HepG2 (cell line): ENCODE results near the gene CMTM5. TPM values are rescaled to one million over a fixed set of nuclear protein-coding genes. Genes with fewer than 3 reads are reported as not detected.
A peak's percentile ranks its signal among the peaks of the same experiment; 100 is the strongest.

ENCODE experiments used
- FOXO1 ChIP-seq: sonication (generic); formaldehyde crosslinking; IDR thresholded peaks from 2 replicates; pipeline ENCODE4 v1.4.0; 2020; ENCODE audit warnings: missing genetic modification reagents
- HMG20B ChIP-seq: conservative IDR thresholded peaks from 2 replicates; pipeline ENCODE4 v1.6.1; 2016; ENCODE audit warnings: missing genetic modification reagents, missing compliant biosample characterization
- HOXA9 ChIP-seq: sonication (generic); formaldehyde crosslinking; IDR thresholded peaks from 2 replicates; pipeline ENCODE4 v1.8.1; 2022; ENCODE audit warnings: missing genetic modification reagents, mild to moderate bottlenecking, moderate library complexity, borderline replicate concordance
- KDM4B ChIP-seq: sonication (generic); formaldehyde crosslinking; IDR thresholded peaks from 2 replicates; pipeline ENCODE4 v1.4.0; 2020; ENCODE audit warnings: missing genetic modification reagents
- LBX2 ChIP-seq: sonication (generic); formaldehyde crosslinking; IDR thresholded peaks from 2 replicates; pipeline ENCODE4 v1.5.0; 2020; ENCODE audit warnings: missing genetic modification reagents, mild to moderate bottlenecking, borderline replicate concordance
- MLXIP ChIP-seq: sonication (generic); formaldehyde crosslinking; IDR thresholded peaks from 2 replicates; pipeline ENCODE4 v1.9.0; 2021; ENCODE audit warnings: missing genetic modification reagents, borderline replicate concordance
- NFYB ChIP-seq: sonication (generic); formaldehyde crosslinking; IDR thresholded peaks from 2 replicates; pipeline ENCODE4 v1.4.0; 2020; ENCODE audit warnings: missing genetic modification reagents
- PTBP1 ChIP-seq: fragments of 200-400 bp; formaldehyde crosslinking; IDR thresholded peaks from 2 replicates; pipeline ENCODE4 v1.6.1; 2018; ENCODE audit warnings: low read length, low read depth; ENCODE audit not compliant: poor library complexity, severe bottlenecking
- RFX3 ChIP-seq: IDR thresholded peaks from 2 replicates; pipeline ENCODE4 v1.6.1; 2016; ENCODE audit warnings: missing biosample characterization, missing genetic modification reagents
- SRSF4 ChIP-seq: fragments of 200-400 bp; formaldehyde crosslinking; IDR thresholded peaks from one replicate; pipeline ENCODE4 v1.6.1; 2018; ENCODE audit warnings: mild to moderate bottlenecking, low read depth, low read length, moderate library complexity; ENCODE audit not compliant: poor library complexity, severe bottlenecking
- THAP8 ChIP-seq: sonication (generic); formaldehyde crosslinking; IDR thresholded peaks from 2 replicates; pipeline ENCODE4 v1.5.1; 2020; ENCODE audit warnings: missing genetic modification reagents, mild to moderate bottlenecking, borderline replicate concordance
- TRAFD1 ChIP-seq: sonication (generic); formaldehyde crosslinking; IDR thresholded peaks from 2 replicates; pipeline ENCODE4 v1.5.1; 2020; ENCODE audit warnings: missing genetic modification reagents, mild to moderate bottlenecking, borderline replicate concordance
- ZBTB26 ChIP-seq: IDR thresholded peaks from 2 replicates; pipeline ENCODE4 v1.6.1; 2016; ENCODE audit warnings: missing compliant biosample characterization, missing genetic modification reagents, borderline replicate concordance
- ZNF224 ChIP-seq: sonication (generic); formaldehyde crosslinking; IDR thresholded peaks from 2 replicates; pipeline ENCODE4 v1.5.0; 2020; ENCODE audit warnings: mild to moderate bottlenecking, missing genetic modification reagents
- ZNF44 ChIP-seq: sonication (generic); formaldehyde crosslinking; IDR thresholded peaks from 2 replicates; pipeline ENCODE4 v1.5.1; 2020; ENCODE audit warnings: mild to moderate bottlenecking, missing genetic modification reagents
- ZNF550 ChIP-seq: sonication (generic); formaldehyde crosslinking; IDR thresholded peaks from 2 replicates; pipeline ENCODE4 v1.4.0; 2020; ENCODE audit warnings: mild to moderate bottlenecking, missing genetic modification reagents, borderline replicate concordance
- ZNF567 ChIP-seq: sonication (generic); formaldehyde crosslinking; IDR thresholded peaks from 2 replicates; pipeline ENCODE4 v1.8.1; 2023; ENCODE audit warnings: mild to moderate bottlenecking, missing genetic modification reagents, borderline replicate concordance
- ZNF598 ChIP-seq: sonication (generic); formaldehyde crosslinking; IDR thresholded peaks from 2 replicates; pipeline ENCODE4 v1.5.1; 2020; ENCODE audit warnings: mild to moderate bottlenecking, missing genetic modification reagents, borderline replicate concordance
- ZNF670 ChIP-seq: sonication (generic); formaldehyde crosslinking; IDR thresholded peaks from 2 replicates; pipeline ENCODE4 v1.8.0; 2022; ENCODE audit warnings: mild to moderate bottlenecking, missing genetic modification reagents, borderline replicate concordance
- ZNF672 ChIP-seq: sonication (generic); formaldehyde crosslinking; IDR thresholded peaks from 2 replicates; pipeline ENCODE4 v1.8.1; 2022; ENCODE audit warnings: missing genetic modification reagents
- ZNF788 ChIP-seq: sonication (generic); formaldehyde crosslinking; IDR thresholded peaks from 2 replicates; pipeline ENCODE4 v1.5.0; 2020; ENCODE audit warnings: mild to moderate bottlenecking, missing genetic modification reagents, borderline replicate concordance
- polyA plus RNA-seq, 8 experiments: library from polyadenylated mRNA; depleted of rRNA in 3 of 8; stranded (reverse) in 7 of 8; unstranded in 1 of 8; fragments of >200 nt; fragmentation: Illumina TruSeq in 4 of 8; extraction: Trizol in 4 of 8; gene quantifications; 2 replicates each; pipeline versions ENCODE4 v1.2.1 to v1.2.3, GENCODE V29; 2011 to 2016; ENCODE audit warnings: low read depth in 4 of 8, missing spikeins in 1 of 8, mixed read lengths in 1 of 8; ENCODE audit not compliant: insufficient read depth in 1 of 8
- total RNA-seq, 5 experiments: library from RNA; depleted of rRNA; stranded (reverse); fragments of >200 nt; fragmentation: Illumina TruSeq; extraction: Trizol; gene quantifications; 2 replicates each; pipeline ENCODE4 v1.2.3, GENCODE V29; 2016; ENCODE audit warnings: low read depth in 1 of 5

CMTM5 gene
- total and polyA plus RNA-seq, 2 of the 13 experiments (the other 11 are each of a cell fraction or from before 2014, with no cell fraction given) = not detected

GRCh38 chr14:23379366-23380196 lies 2.7 kb downstream of the CMTM5 start (continued):
- TF ChIP-seq ZNF567 (CRISPR knock-in tag) (0 out of 2 replicates have a peak, but pooled peaks have one; percentile 57), KDM4B (CRISPR knock-in tag) (peak; percentile 70; the same call in 1 of the 2 replicates), HOXA9 (CRISPR knock-in tag) (no peak), MLXIP (CRISPR knock-in tag) (0 out of 2 replicates have a peak, but pooled peaks have one; percentile 28), HMG20B (CRISPR knock-in tag) (0 out of 2 replicates have a peak, but pooled peaks have one; percentile 12), ZNF788 (CRISPR knock-in tag) (peak; percentile 47; the same call in 1 of the 2 replicates), ZNF598 (peak; percentile 50; the same call in 1 of the 2 replicates), THAP8 (no peak), ZNF550 (CRISPR knock-in tag) (0 out of 2 replicates have a peak, but pooled peaks have one; percentile 43), SRSF4 (no peak), ZNF670 (CRISPR knock-in tag) (no peak), RFX3 (0 out of 2 replicates have a peak, but pooled peaks have one; percentile 13), PTBP1 (peak; percentile 81), ZBTB26 (peak; percentile 82; the same call in 1 of the 2 replicates), TRAFD1 (CRISPR knock-in tag) (no peak), ZNF224 (CRISPR knock-in tag) (no peak), ZNF672 (CRISPR knock-in tag) (no peak), NFYB (CRISPR knock-in tag) (0 out of 2 replicates have a peak, but pooled peaks have one; percentile 35), ZNF44 (CRISPR knock-in tag) (no peak), LBX2 (CRISPR knock-in tag) (peak; percentile 51; the same call in 1 of the 2 replicates), FOXO1 (CRISPR knock-in tag) (peak; percentile 58; the same call in 1 of the 2 replicates)
